Stimulated activated CD4-positive, alpha-beta T cell treated with anti-CD3 and anti-CD28 coated beads, Interleukin-12 subunit alpha, Interleukin-12 subunit beta, amount 100 ng/mL, for 48 hours (primary cell): ENCODE measurements around the gene GOLT1B.

Experiments used
- DNase-seq, 3 donors: peaks; one replicate each; pipeline ENCODE4 v3.0.0-alpha.2; 2020; ENCODE audit warnings: low read depth in 2 of 3, low spot score in 1 of 3

GOLT1B gene

DNA sequence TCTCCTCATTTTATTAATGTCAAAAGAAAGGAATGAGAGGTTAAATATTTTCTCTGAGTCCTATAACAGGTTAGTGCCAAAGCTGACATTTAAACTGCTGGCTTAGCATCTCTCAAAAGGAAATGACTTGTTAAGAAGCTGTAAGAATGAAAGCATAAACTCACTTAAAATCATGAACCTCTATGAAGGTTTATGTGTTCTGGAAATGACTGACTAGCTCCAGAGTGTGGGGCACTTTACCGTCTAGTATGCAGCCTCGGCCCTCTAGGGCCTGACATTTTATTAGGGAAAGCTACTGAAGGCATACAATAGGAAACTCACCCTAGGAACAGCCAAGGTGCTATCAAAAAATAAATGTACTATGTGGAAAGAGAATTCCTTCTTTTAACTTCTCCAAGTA, 59.6 kb downstream of the GOLT1B start:
- no peak for DNase-seq

GRCh38 chr12:21562859-21563258, 61.3 kb downstream of the GOLT1B start:
- DNase-seq: no peak

DNA sequence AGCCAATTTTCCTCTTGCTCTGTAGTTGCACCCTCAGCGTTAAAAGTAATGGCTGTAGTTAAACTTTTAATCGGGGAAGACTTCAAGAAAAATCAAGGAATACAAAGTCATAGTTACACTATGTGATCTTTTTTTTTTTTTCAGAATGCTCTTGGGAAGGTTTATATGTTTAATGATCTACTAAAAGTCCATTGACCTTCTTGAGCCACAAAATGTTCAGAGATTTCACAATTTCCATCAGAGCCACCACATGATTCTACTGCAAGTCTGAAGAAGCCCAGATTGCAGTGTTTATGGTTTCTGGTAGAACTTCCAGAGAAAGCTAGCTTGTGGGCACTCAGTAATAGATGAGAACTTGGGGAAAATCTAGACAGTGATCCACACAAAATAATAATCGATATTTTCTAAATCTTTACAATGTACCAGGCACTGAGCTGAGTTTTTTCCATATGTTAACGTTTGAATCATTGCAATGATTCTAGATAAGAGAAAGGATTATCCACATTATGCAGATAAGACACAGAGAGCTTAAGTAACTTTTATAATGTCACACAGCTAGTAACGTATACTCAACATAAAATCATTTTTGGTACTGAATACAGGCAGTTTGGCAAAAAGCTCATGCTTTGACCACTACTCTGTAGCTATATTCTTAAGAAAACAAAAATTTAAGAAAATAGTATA, 64.8 kb downstream of the GOLT1B start:
- no peak for DNase-seq

DNA sequence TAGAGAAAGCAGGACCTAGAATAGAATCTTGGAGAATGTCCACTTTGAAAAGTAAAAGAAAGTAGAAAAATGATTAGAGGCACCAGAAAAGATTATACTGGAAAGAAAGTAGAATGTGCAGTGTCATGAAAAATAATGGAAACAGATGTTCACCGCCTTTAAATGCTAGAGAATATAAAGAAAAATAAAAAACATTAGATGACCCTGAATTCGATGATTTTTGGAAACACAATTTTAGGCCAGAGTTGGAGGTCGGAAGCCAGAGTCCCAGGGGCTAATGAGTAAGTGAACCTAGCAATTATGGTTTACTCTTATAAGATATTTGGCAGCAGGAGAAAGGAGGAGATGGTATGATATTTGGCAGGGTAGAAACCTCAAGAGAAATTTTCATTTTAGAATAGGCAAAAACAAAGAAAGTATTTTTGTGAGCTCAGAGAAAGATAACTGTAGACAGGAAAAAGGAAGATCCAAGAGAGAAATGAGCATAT, 65.4 kb downstream of the GOLT1B start:
- no peak for DNase-seq
